ENCODE data around the gene CELF1.

The CELF1 gene

GRCh38 chr11:47587723-47588326, 34.9 kb upstream of the CELF1 start:
- no peak overlapping the region for H3K9ac ChIP-seq (ENCODE audit: low read length)
- no peaks in the 10 kb centered on the region for H3K9me2 ChIP-seq (ENCODE audit: low read depth, low read length)
- no peak overlapping the region for H3K4me2 ChIP-seq (ENCODE audit: low read length)
- H3K27ac ChIP-seq (ENCODE audit: low read depth, low read length, poor library complexity, severe bottlenecking) = no peak overlapping the region
- H3F3A ChIP-seq (ENCODE audit: insufficient read depth, low read length) = 0 out of 2 replicates have a peak, but pooled peaks cover 4% of the 10 kb centered on the region
- H4K20me1 ChIP-seq (ENCODE audit: insufficient read depth, low read length) = no peaks in the 10 kb centered on the region
- H3K4me3 ChIP-seq (ENCODE audit: low read depth, low read length, poor library complexity, severe bottlenecking) = no peak overlapping the region
- H3K27me3 ChIP-seq (ENCODE audit: insufficient read depth, low read length) = no peaks in the 10 kb centered on the region
- H3K79me2 ChIP-seq (ENCODE audit: insufficient read depth, low read length) = no peaks in the 10 kb centered on the region
- H3K9me3 ChIP-seq (ENCODE audit: low read length) = no peaks in the 10 kb centered on the region
- TF ChIP-seq, protein P1, sequence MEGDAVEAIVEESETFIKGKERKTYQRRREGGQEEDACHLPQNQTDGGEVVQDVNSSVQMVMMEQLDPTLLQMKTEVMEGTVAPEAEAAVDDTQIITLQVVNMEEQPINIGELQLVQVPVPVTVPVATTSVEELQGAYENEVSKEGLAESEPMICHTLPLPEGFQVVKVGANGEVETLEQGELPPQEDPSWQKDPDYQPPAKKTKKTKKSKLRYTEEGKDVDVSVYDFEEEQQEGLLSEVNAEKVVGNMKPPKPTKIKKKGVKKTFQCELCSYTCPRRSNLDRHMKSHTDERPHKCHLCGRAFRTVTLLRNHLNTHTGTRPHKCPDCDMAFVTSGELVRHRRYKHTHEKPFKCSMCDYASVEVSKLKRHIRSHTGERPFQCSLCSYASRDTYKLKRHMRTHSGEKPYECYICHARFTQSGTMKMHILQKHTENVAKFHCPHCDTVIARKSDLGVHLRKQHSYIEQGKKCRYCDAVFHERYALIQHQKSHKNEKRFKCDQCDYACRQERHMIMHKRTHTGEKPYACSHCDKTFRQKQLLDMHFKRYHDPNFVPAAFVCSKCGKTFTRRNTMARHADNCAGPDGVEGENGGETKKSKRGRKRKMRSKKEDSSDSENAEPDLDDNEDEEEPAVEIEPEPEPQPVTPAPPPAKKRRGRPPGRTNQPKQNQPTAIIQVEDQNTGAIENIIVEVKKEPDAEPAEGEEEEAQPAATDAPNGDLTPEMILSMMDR (IDR thresholded peaks at IDR 0.05; ENCODE audit: low read length) = no peak
- no peak for TF ChIP-seq EZH2 (IDR thresholded peaks at IDR 0.05; ENCODE audit: borderline replicate concordance, low read length)
- no peak overlapping the region for H2AFZ ChIP-seq (ENCODE audit: low read length)
- no peaks in the 10 kb centered on the region for H3K4me1 ChIP-seq (ENCODE audit: insufficient read depth, low read length, severe bottlenecking)
- peaks cover 26% of the 10 kb centered on the region for H3K36me3 ChIP-seq (ENCODE audit: insufficient read depth, low read length)

DNA sequence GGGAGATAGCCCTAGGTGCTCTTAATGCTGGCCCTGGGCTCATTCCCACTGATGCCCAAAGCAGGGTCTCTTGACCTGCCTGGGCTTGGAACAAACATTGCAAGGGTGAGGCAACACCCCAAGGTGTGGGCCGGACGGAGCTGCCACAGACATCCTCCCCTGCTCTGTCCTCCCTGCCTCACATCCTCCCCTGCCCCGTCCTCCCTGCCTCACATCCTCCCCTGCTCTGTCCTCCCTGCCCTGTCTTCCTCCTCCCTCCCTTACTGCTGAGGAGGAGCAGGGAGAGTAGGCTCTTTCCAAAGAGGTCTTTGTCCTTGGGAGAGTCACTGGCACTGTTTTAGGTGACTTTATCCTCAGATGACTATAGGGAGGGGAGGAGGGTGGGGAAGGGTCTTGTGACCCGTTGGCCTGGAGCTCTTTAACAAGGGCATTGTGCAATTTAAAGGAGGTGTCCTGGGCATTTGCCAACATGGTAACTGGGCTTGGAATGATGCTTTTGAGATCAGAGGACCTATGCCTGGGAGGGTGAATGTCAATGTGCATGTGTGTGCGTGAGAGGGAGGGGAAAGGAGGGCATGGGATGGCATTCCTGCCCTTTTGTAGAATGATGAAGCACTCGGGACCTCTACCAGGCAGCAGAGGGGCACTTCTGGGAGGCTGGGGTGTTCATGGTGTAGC, 34.2 kb upstream of the CELF1 start:
- Histone ChIP-seq H3K4me3 (ENCODE audit: low read depth, low read length, poor library complexity, severe bottlenecking) (no peak overlapping the region), H3K9me3 (ENCODE audit: low read length) (no peaks in the 10 kb centered on the region), H3K4me2 (ENCODE audit: low read length) (no peak overlapping the region), H3K79me2 (ENCODE audit: insufficient read depth, low read length) (no peaks in the 10 kb centered on the region), H3K27ac (ENCODE audit: low read depth, low read length, poor library complexity, severe bottlenecking) (no peak overlapping the region), H3K27me3 (ENCODE audit: insufficient read depth, low read length) (no peaks in the 10 kb centered on the region), H3F3A (ENCODE audit: insufficient read depth, low read length) (0 out of 2 replicates have a peak, but pooled peaks cover 4% of the 10 kb centered on the region), H2AFZ (ENCODE audit: low read length) (no peak overlapping the region), H3K4me1 (ENCODE audit: insufficient read depth, low read length, severe bottlenecking) (no peaks in the 10 kb centered on the region), H3K36me3 (ENCODE audit: insufficient read depth, low read length) (peaks cover 32% of the 10 kb centered on the region), H3K9ac (ENCODE audit: low read length) (no peak overlapping the region), H3K9me2 (ENCODE audit: low read depth, low read length) (no peaks in the 10 kb centered on the region), H4K20me1 (ENCODE audit: insufficient read depth, low read length) (no peaks in the 10 kb centered on the region)
- TF ChIP-seq, protein P1 (IDR thresholded peaks at IDR 0.05; ENCODE audit: low read length) = no peak
- TF ChIP-seq EZH2 (IDR thresholded peaks at IDR 0.05; ENCODE audit: borderline replicate concordance, low read length) = no peak

DNA sequence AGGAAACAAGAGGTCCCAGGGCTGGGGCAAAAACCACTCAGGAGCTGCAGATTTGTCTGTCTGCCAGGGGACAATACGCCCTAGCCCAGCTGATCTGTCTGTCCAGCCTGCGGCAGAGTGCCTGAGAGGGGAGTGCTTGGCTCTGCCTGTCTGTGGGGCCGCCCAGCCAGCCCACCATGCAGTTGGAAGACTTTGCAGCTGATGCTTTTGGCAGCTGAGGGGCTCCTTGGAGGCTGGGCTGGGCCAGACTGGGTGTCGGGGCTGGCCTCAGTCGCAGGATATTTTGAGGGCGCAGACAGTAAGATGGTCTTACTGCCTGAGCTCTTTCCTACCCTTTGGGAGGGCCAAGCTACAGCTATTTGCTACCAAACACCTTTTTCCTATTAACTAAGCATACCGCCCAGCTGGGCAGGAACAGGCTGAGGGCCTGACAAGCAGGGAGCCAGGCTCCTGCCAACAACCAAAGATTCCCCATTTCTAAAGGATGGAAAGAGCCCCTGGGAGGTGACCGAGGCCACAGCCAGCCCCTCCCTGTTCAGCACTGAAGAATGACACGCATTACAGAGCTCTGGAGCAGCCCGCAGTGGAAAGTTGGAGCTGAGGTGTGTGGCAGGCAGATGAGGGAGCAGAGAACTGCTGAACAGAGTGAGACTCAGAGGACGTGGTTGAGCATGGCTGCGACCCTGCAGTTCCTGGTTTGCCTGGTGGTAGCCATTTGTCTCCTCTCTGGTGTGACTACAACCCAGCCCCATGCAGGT, 33.3 kb upstream of the CELF1 start, which contains the start of gene FAM180B:
Gene FAM180B (plus strand): TSS at position 581 of the 758 bp plus-strand sequence. CDS start 91 bp downstream, at position 672.
- Histone ChIP-seq H3K79me2 (ENCODE audit: insufficient read depth, low read length) (no peaks in the 10 kb centered on the region), H3K9ac (ENCODE audit: low read length) (no peak within 1 kb of the TSS), H3K4me1 (ENCODE audit: insufficient read depth, low read length, severe bottlenecking) (no peaks in the 10 kb centered on the region), H3K9me3 (ENCODE audit: low read length) (no peaks in the 10 kb centered on the region), H4K20me1 (ENCODE audit: insufficient read depth, low read length) (no peaks in the 10 kb centered on the region), H3K4me3 (ENCODE audit: low read depth, low read length, poor library complexity, severe bottlenecking) (no peak within 1 kb of the TSS), H3K36me3 (ENCODE audit: insufficient read depth, low read length) (peaks cover 41% of the 10 kb centered on the region), H3K4me2 (ENCODE audit: low read length) (no peak within 1 kb of the TSS), H2AFZ (ENCODE audit: low read length) (no peak within 1 kb of the TSS), H3K27ac (ENCODE audit: low read depth, low read length, poor library complexity, severe bottlenecking) (no peak within 1 kb of the TSS), H3F3A (ENCODE audit: insufficient read depth, low read length) (0 out of 2 replicates have a peak, but pooled peaks cover 4% of the 10 kb centered on the region), H3K27me3 (ENCODE audit: insufficient read depth, low read length) (no peaks in the 10 kb centered on the region), H3K9me2 (ENCODE audit: low read depth, low read length) (no peaks in the 10 kb centered on the region)
- TF ChIP-seq, protein P1 (IDR thresholded peaks at IDR 0.05; ENCODE audit: low read length) = no peak
- TF ChIP-seq EZH2 (IDR thresholded peaks at IDR 0.05; ENCODE audit: borderline replicate concordance, low read length) = no peak
